LNCaP clone FGC (cell line): Measurements from ENCODE around the gene CHGA.

ENCODE experiments used
- DNase-seq: peaks from one replicate; pipeline ENCODE4 v3.0.0-alpha.2; 2011; ENCODE audit warnings: low read depth
- H3K4me3 ChIP-seq: 2 replicates; pipeline ENCODE4 v1.5.1; 2011; ENCODE audit warnings: mild to moderate bottlenecking, low read depth, low read length, control low read depth
- CTCF ChIP-seq: IDR thresholded peaks from 2 replicates; pipeline ENCODE4 v1.5.1; 2012; ENCODE audit warnings: mild to moderate bottlenecking; ENCODE audit not compliant: control insufficient read depth, insufficient read depth; ENCODE audit errors: extremely low read depth

The CHGA gene

DNA sequence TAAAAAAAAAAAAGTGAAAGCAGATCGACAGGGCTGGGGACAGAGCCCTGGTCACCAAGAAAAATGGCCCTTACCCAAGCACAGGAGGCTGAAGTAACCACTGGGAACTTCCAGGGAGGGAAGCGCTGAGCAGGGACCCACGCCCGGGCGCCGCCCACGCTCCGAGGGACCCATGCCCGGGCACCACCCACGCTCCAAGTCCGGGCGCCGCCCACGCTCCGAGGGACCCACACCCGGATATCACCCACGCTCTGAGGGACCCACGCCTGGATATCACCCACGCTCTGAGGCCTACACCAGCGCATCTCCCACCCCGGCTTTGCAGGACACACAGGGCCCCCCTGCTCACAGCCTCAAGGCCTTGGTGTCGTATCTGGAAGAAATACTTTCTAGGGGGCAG is 25.7 kb downstream of the CHGA start:
- TF ChIP-seq CTCF, result no peak
- H3K4me3 ChIP-seq, result no peak overlapping the region
- DNase-seq, result no peak

GRCh38 chr14:92949496-92950192 is 26.7 kb downstream of the CHGA start:
- no peak overlapping the region for H3K4me3 ChIP-seq
- DNase-seq, result no peak
- TF ChIP-seq CTCF, result no peak

GRCh38 chr14:92950193-92950540 is 27.2 kb downstream of the CHGA start:
- no peak for DNase-seq
- no peak overlapping the region for H3K4me3 ChIP-seq
- TF ChIP-seq CTCF, result no peak

DNA sequence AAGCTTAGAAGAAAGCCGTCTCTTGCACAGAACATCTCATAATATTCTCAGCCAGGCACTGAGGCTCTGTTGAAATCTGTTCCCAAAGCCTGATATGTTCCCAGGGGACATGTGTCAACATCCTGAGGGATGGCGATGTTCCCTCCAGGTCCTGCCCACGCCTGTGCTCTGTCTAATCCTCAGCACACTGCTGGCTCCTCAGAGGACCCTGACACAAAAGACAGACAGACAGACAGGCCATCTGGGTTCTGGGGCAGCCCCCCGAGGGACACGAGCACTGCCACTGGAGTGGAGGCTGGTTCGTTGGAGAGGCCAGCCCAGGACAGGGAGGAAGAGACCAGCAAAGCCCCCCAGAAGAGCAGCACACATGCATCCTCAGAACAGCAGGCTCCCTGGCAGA is 27.8 kb downstream of the CHGA start:
- TF ChIP-seq CTCF, result no peak
- DNase-seq, result no peak
- H3K4me3 ChIP-seq, result no peak overlapping the region

- H3K4me3 ChIP-seq, result no peak overlapping the region
- DNase-seq, result no peak
- no peak for TF ChIP-seq CTCF
Measured at GRCh38 chr14:92951261-92951660, 28.3 kb downstream of the CHGA start.

DNA sequence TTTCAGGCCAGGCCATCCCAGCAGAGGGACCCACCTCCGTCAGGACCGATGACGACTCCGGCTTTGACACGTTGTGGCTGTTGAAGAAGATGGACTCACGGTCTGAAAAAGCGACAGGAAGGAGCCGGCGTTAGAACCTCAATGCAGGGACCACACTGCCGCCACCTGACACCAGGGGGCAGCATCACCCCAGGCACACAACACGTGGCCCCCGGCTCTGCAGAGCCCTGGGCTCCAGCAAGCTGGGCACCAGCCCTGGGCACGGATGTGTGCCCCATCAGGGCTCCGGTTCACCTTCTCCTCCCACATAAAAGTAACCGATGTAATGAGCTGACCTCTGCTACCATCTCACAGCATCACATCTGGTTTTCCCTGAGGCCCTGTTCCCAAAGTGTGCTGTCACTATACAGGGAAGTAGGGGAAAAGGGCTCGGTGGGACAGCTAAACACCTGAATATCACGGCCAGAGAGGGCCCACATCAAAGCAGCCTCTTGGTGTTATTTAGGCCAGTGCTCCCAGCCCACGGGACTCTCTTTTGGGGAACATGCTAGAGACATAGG is 29.0 kb downstream of the CHGA start:
- peak; percentile 92 for TF ChIP-seq CTCF
- no peak overlapping the region for H3K4me3 ChIP-seq
- no peak for DNase-seq
